Measurements from ENCODE around the gene MAPK10.
A peak's percentile ranks its signal among the peaks of the same experiment; 100 is the strongest.

The MAPK10 gene

DNA sequence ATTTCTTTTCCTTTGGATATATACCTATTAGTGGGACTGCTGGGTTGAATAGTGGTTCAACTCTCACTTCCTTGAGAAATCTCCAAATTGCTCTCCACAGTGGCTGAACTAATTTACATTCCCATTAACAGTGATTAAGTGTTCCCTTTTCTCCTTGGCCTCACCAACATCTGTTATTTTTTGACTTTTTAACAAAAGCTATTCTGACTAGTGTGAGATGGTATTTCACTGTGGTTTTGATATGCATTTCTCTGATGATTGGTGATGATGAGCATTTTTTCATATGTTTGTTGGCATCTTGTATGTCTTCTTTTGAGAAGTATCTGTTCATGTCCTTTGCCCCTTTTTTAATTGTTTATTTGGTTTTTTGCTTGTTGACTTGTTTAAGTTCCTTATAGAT lies 413.0 kb downstream of the MAPK10 start:
- Histone ChIP-seq H3K4me1 (ENCODE audit: control insufficient read depth in 5 of 5, insufficient read depth in 5 of 5, low read length in 5 of 5) (no peaks in the 10 kb centered on the region), H3K27ac (ENCODE audit: low read depth, low read length) (no peak overlapping the region), H3K9me3 (ENCODE audit: control insufficient read depth in 5 of 5, low read length in 5 of 5) (no peaks in the 10 kb centered on the region), H3K36me3 (ENCODE audit: control insufficient read depth in 5 of 5, insufficient read depth in 5 of 5, low read length in 5 of 5) (no peaks in the 10 kb centered on the region), H3K27me3 (ENCODE audit: control insufficient read depth in 5 of 5, insufficient read depth in 4 of 5, low read length in 5 of 5) (no peaks in the 10 kb centered on the region), H3K4me3 (ENCODE audit: low read depth in 1 of 5, low read length in 5 of 5) (no peak overlapping the region), H3K9ac (ENCODE audit: low read length in 5 of 5) (no peak overlapping the region)

DNA sequence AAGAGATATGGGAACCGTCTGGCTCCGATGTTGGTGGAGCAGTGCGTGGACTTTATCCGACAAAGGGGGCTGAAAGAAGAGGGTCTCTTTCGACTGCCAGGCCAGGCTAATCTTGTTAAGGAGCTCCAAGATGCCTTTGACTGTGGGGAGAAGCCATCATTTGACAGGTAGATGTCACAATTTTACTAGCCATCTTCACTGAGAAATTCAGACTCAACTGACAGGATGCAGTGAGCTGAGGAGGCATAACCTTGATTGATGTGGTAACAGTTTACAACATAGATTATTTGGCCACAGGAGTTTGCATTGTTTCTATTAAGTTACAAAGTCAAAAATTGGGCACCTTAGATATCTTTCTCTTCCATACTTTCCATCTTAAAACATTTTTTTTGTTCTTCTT lies 417.7 kb downstream of the MAPK10 start:
- Histone ChIP-seq H3K9me3 (ENCODE audit: control insufficient read depth in 5 of 5, low read length in 5 of 5) (no peaks in the 10 kb centered on the region), H3K27ac (ENCODE audit: low read depth, low read length) (no peak overlapping the region), H3K4me1 (ENCODE audit: control insufficient read depth in 5 of 5, insufficient read depth in 5 of 5, low read length in 5 of 5) (peaks cover 2 to 22% (median 5%) of the 10 kb centered on the region in 5 donors), H3K36me3 (ENCODE audit: control insufficient read depth in 5 of 5, insufficient read depth in 5 of 5, low read length in 5 of 5) (no peaks in the 10 kb centered on the region), H3K4me3 (ENCODE audit: low read depth in 1 of 5, low read length in 5 of 5) (peak overlapping the region in 1 of 5 donors; percentile 22), H3K9ac (ENCODE audit: low read length in 5 of 5) (no peak overlapping the region), H3K27me3 (ENCODE audit: control insufficient read depth in 5 of 5, insufficient read depth in 4 of 5, low read length in 5 of 5) (no peaks in the 10 kb centered on the region)

DNA sequence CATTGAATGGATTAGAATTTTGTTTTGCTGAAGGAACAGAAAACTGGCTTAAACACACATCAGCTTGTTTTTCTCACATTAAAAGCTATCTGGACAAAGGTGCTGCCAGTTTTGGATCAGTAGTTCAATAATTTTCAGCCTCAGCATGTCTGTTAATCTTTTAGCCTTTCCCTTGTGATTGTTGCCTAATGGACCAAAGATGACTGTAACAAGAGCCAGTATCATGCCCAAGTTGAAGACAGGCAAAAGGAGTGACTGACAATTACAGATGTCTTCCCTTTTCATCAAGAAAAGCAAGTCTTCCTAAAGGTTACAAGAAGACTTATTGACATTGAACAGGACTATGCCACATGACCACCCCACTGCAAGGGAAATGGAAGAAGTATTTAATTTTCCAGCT lies 419.7 kb downstream of the MAPK10 start:
- Histone ChIP-seq H3K27me3 (ENCODE audit: control insufficient read depth in 5 of 5, insufficient read depth in 4 of 5, low read length in 5 of 5) (no peaks in the 10 kb centered on the region), H3K9me3 (ENCODE audit: control insufficient read depth in 5 of 5, low read length in 5 of 5) (no peaks in the 10 kb centered on the region), H3K4me3 (ENCODE audit: low read depth in 1 of 5, low read length in 5 of 5) (peak overlapping the region in 1 of 5 donors; percentile 52), H3K4me1 (ENCODE audit: control insufficient read depth in 5 of 5, insufficient read depth in 5 of 5, low read length in 5 of 5) (peaks cover 2 to 22% (median 5%) of the 10 kb centered on the region in 5 donors), H3K27ac (ENCODE audit: low read depth, low read length) (no peak overlapping the region), H3K9ac (ENCODE audit: low read length in 5 of 5) (peak overlapping the region in 1 of 5 donors; percentile 1), H3K36me3 (ENCODE audit: control insufficient read depth in 5 of 5, insufficient read depth in 5 of 5, low read length in 5 of 5) (no peaks in the 10 kb centered on the region)
